RWPE1 (cell line): ENCODE results near the gene HS3ST3B1.

ENCODE experiments used
- CTCF ChIA-PET: fragments of 350-600 bp; sonication (Branson Sonifier 250); formaldehyde crosslinking; extraction: SDS; loops from one replicate; lab custom pipeline; 2021; lab: Yijun Ruan, JAX
- POLR2A ChIA-PET: fragments of 400-600 bp; formaldehyde crosslinking; extraction: SDS; loops from one replicate; lab custom pipeline; 2020; ENCODE audit warnings: antibody characterized with exemption; ENCODE audit not compliant: low non-redundant PET; lab: Yijun Ruan, JAX
- DNase-seq: peaks from one replicate; pipeline ENCODE4 v3.0.0; 2012; ENCODE audit warnings: low spot score
- H3K27ac ChIP-seq: fragments of 450-650 bp; 2 replicates; pipeline ENCODE4 v1.5.1; 2017
- CTCF ChIP-seq: fragments of 450-650 bp; conservative IDR thresholded peaks from 2 replicates; pipeline ENCODE4 v1.5.1; 2017; ENCODE audit warnings: low read depth, mild to moderate bottlenecking

The HS3ST3B1 gene

GRCh38 chr17:14337596-14338079 lies 36.8 kb downstream of the HS3ST3B1 start:
- H3K27ac ChIP-seq = no peak overlapping the region
- POLR2A ChIA-PET = no interaction called here
- CTCF ChIA-PET = no interaction called here
- DNase-seq = no peak
- TF ChIP-seq CTCF = no peak

- DNase-seq = no peak
- CTCF ChIA-PET = interaction anchor here (0.7 kb wide), 1 partner anchor 184 kb away, joined by 5 read pairs; no protein-coding TSS in a partner anchor
- POLR2A ChIA-PET = no interaction called here
Measured at GRCh38 chr17:14340857-14341754, 40.2 kb downstream of the HS3ST3B1 start.

GRCh38 chr17:14341866-14342265 lies 41.0 kb downstream of the HS3ST3B1 start:
- no peak for DNase-seq
- ChIA-PET CTCF (interaction anchor here (0.6 kb wide), 1 partner anchor 549 kb away, joined by 3 read pairs; no protein-coding TSS in a partner anchor), POLR2A (no interaction called here)
- H3K27ac ChIP-seq = no peak overlapping the region
- no peak for TF ChIP-seq CTCF

More at GRCh38 chr17:14340857-14341754, 40.2 kb downstream of the HS3ST3B1 start:
- no peak for TF ChIP-seq CTCF
- H3K27ac ChIP-seq = no peak overlapping the region

GRCh38 chr17:14346801-14347200 lies 45.9 kb downstream of the HS3ST3B1 start:
- ChIA-PET CTCF (no interaction called here), POLR2A (no interaction called here)
- DNase-seq = no peak
- no peak for TF ChIP-seq CTCF
- H3K27ac ChIP-seq = no peak overlapping the region

GRCh38 chr17:14351493-14351892 lies 50.6 kb downstream of the HS3ST3B1 start:
- CTCF ChIA-PET = interaction anchor here (0.7 kb wide), 1 partner anchor 87 kb away, joined by 4 read pairs; no protein-coding TSS in a partner anchor

GRCh38 chr17:14352136-14352535 lies 51.3 kb downstream of the HS3ST3B1 start:
- ChIA-PET CTCF (interaction anchor here (0.7 kb wide), 1 partner anchor 86 kb away, joined by 4 read pairs; no protein-coding TSS in a partner anchor), POLR2A (no interaction called here)
- no peak overlapping the region for H3K27ac ChIP-seq
- no peak for TF ChIP-seq CTCF
- no peak for DNase-seq

More at GRCh38 chr17:14351493-14351892, 50.6 kb downstream of the HS3ST3B1 start:
- TF ChIP-seq CTCF = no peak
- no peak for DNase-seq
- POLR2A ChIA-PET = no interaction called here
- no peak overlapping the region for H3K27ac ChIP-seq
